BLaER1 treated with 17β-estradiol and CSF1 and Interleukin-3, amounts not matched to agents 10 nM and 100 nM (cell line): Measurements from ENCODE around the gene GHDC.
"Not testable (repeated sequence)": the region's sequence is repeated elsewhere in the genome, so short reads cannot be mapped to it uniquely, and the experiment has no call there.

Experiments used
- H3K27ac ChIP-seq, 11 experiments: shearing (Covaris generic); formaldehyde crosslinking; 2 replicates each; pipeline ENCODE4 v1.8.1; 2022
- H3K27me3 ChIP-seq, 11 experiments: shearing (Covaris generic); formaldehyde crosslinking; 2 replicates each; pipeline ENCODE4 v1.8.1; 2022
- H3K36me3 ChIP-seq, 11 experiments: shearing (Covaris generic); formaldehyde crosslinking; 2 replicates each; pipeline ENCODE4 v1.8.1; 2022
- H3K4me1 ChIP-seq, 10 experiments: shearing (Covaris generic); formaldehyde crosslinking; 2 replicates each; pipeline ENCODE4 v1.8.1; 2022
- H3K4me2 ChIP-seq, 11 experiments: shearing (Covaris generic); formaldehyde crosslinking; 2 replicates each; pipeline ENCODE4 v1.8.1; 2022
- H3K4me3 ChIP-seq, 10 experiments: shearing (Covaris generic); formaldehyde crosslinking; 2 replicates each; pipeline ENCODE4 v1.8.1; 2022
- H3K9ac ChIP-seq, 11 experiments: shearing (Covaris generic); formaldehyde crosslinking; 2 replicates each; pipeline ENCODE4 v1.8.1; 2022
- H3K9me3 ChIP-seq, 11 experiments: shearing (Covaris generic); formaldehyde crosslinking; replicated peaks in 1 of 11; 2 replicates each; pipeline ENCODE4 v1.8.1; 2022
- H4K20me1 ChIP-seq, 11 experiments: shearing (Covaris generic); formaldehyde crosslinking; 2 replicates each; pipeline ENCODE4 v1.8.1; 2022
- Cebpa-rat ChIP-seq, 11 experiments: shearing (Covaris generic); IDR thresholded peaks; 2 replicates each; pipeline ENCODE4 v1.8.1; 2022

Gene GHDC

DNA sequence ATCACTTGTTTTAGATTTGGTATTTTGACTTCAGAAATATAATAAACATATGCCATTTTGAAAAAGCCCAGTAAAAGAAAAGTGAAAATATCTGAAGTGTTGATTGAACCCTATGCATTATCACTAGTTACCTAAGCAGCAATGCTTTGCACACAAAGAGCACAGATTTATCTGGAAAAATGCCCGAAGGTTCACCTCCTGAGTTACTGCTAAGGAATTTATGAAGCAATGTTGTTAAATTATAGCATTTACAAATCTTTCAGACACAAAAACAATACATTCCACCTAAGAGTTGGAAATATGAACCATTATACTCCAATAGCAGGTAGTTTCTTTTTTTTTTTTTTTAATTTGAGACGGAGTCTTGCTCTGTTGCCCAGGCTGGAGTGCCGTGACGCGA is 38.9 kb upstream of the GHDC start:
- H3K27me3 ChIP-seq = no peaks in the 10 kb centered on the region
- H3K9ac ChIP-seq = no peak overlapping the region
- H3K27ac ChIP-seq = no peak overlapping the region
- H3K4me2 ChIP-seq = peak overlapping the region in 2 of 11 experiments; percentile 60 to 75; a peak in 1 of 22 replicates
- peaks cover 0 to 29% (median 24%) of the 10 kb centered on the region in 10 experiments; a peak in 16 of 20 replicates for H3K4me1 ChIP-seq
- H3K36me3 ChIP-seq = peaks cover 0 to 29% (median 20%) of the 10 kb centered on the region in 11 experiments; a peak in 16 of 22 replicates
- peaks cover 0 to 4% (median 0%) of the 10 kb centered on the region in 11 experiments; a peak in 1 of 22 replicates for H3K9me3 ChIP-seq
- H3K4me3 ChIP-seq = no peak overlapping the region
- H4K20me1 ChIP-seq = peaks cover 0 to 29% (median 4%) of the 10 kb centered on the region in 11 experiments; a peak in 10 of 22 replicates
- TF ChIP-seq Cebpa-rat (IDR thresholded peaks at IDR 0.05) = no peak

DNA sequence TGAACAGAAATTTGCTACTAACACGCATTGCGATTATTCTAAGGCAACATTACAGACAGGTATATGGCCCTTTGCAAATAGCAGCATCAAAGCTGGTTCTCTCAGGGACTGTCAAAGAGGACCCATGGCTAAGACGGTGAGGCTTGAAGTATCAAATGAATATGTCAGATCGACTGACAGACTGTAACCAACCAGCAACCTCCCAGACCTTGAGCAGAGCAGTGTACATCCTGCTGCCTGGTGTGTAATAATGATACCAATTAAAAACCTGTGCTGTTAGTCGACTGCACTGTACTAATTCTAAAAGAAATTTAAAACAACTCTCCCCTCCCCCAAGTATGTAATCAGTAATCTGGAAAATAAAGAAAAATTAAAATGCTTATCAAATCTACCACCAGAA is 35.9 kb upstream of the GHDC start:
- H3K9me3 ChIP-seq = peaks cover 0 to 4% (median 0%) of the 10 kb centered on the region in 11 experiments; a peak in 1 of 22 replicates
- no peak overlapping the region for H3K27ac ChIP-seq
- H3K36me3 ChIP-seq = peaks cover 2 to 52% (median 33%) of the 10 kb centered on the region in 11 experiments; a peak in 18 of 22 replicates
- no peak for TF ChIP-seq Cebpa-rat (IDR thresholded peaks at IDR 0.05)
- H3K4me3 ChIP-seq = no peak overlapping the region
- H3K9ac ChIP-seq = no peak overlapping the region
- H3K27me3 ChIP-seq = no peaks in the 10 kb centered on the region
- H4K20me1 ChIP-seq = peaks cover 0 to 13% (median 5%) of the 10 kb centered on the region in 11 experiments; a peak in 8 of 22 replicates
- H3K4me1 ChIP-seq = peaks cover 11 to 41% (median 28%) of the 10 kb centered on the region in 10 experiments; a peak in 19 of 20 replicates
- H3K4me2 ChIP-seq = no peak overlapping the region

DNA sequence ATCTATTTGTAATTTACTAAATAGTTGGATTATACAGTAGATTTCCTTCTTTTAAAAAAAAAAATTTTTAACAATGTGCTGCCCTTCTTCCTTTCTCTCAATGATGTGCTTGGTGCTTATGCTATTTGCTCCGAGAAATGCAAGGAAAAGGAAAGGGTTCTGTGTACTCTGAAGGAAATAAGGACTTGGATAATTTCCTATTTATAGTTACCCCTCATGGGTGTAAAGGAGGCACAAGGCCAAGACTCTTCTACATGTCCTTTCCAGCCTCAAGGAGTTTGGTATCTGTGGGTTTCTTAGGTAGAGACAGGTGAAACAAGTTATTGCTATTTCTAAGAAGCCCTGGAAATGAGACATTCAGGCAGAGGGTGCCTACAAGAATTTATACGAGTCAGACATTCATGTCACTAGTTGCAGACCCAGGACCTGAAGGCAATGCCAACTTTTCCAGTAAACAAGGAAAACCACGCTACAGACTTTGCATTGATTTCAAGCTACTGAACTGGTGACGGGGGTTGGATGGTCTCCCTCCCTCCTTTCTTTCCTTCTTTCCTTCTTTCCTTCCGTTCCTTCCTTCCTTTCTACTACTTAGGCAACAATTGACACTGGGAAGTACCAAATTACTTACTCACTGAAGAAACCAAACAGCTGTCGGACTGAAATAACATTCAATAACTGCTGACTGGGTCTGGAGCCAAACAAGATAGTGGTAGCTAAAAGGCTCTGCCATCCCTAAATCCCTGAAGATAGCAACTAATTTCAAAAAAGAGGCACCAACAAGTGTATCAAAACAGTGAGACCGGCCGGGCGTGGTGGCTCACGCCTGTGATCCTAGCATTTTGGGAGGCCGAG is 33.8 kb upstream of the GHDC start:
- H3K4me1 ChIP-seq = peaks cover 0 to 29% (median 12%) of the 10 kb centered on the region in 10 experiments; a peak in 13 of 20 replicates
- peaks cover 22 to 74% (median 55%) of the 10 kb centered on the region in 11 experiments for H3K36me3 ChIP-seq
- 0 out of 22 replicates have a peak overlapping the region, but pooled peaks of 2 of the 11 experiments have one; percentile 5 to 37 for H3K27ac ChIP-seq
- H3K4me3 ChIP-seq = no peak overlapping the region
- H3K4me2 ChIP-seq = peak overlapping the region in 4 of 11 experiments; percentile 1 to 24 (median 18); a peak in 5 of 22 replicates
- no peaks in the 10 kb centered on the region for H3K9me3 ChIP-seq
- H3K9ac ChIP-seq = no peak overlapping the region
- no peaks in the 10 kb centered on the region for H3K27me3 ChIP-seq
- peaks cover 0 to 12% (median 5%) of the 10 kb centered on the region in 11 experiments; a peak in 8 of 22 replicates for H4K20me1 ChIP-seq
- no peak for TF ChIP-seq Cebpa-rat (IDR thresholded peaks at IDR 0.05)

DNA sequence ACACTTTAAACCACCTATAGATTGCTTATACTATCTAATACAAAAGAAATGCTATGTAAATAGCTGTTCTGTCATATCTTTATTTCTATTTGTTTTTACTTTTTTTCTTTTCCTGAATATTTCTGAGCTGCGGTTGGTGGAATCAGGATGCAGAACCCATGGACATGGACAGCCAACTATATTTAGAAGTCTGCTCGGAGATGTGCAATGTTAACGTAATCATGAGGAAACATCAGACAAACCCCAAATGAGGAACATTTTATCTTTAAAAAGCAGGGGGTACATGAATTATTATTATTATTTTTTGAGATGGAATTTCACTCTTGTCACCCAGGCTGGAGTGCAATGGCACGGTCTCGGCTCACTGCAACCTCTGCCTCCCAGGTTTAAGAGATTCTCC is 31.4 kb upstream of the GHDC start:
- Histone ChIP-seq H3K27ac (no peak overlapping the region), H4K20me1 (peaks cover 0 to 11% (median 0%) of the 10 kb centered on the region in 11 experiments; a peak in 6 of 22 replicates), H3K9ac (no peak overlapping the region), H3K36me3 (peaks cover 33 to 87% (median 68%) of the 10 kb centered on the region in 11 experiments), H3K9me3 (no peaks in the 10 kb centered on the region), H3K4me1 (peaks cover 0 to 29% (median 12%) of the 10 kb centered on the region in 10 experiments; a peak in 13 of 20 replicates), H3K27me3 (no peaks in the 10 kb centered on the region), H3K4me3 (no peak overlapping the region), H3K4me2 (peak overlapping the region in 3 of 11 experiments; percentile 12 to 31 (median 30); a peak in 2 of 22 replicates)
- TF ChIP-seq Cebpa-rat (IDR thresholded peaks at IDR 0.05) = no peak

DNA sequence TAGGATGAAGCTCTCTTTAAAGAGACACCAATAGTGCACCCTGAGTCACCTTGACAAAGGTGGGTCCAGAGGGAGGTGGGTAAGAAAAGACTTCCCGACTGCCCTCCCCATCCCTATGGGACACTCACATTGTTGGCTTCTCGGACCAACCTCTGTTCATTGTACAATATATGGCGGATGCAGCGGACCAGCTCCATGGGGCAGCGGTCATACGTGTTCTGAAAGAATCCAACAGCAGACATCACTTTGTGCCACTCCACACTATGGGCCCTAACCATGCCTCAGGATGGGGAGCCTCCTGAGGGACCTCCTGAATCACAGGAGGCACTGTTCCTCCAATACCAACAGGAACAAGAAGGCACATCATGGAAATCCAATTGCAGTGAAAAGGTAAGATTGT is 30.4 kb upstream of the GHDC start:
- H3K27ac ChIP-seq = no peak overlapping the region
- H4K20me1 ChIP-seq = peaks cover 0 to 9% (median 0%) of the 10 kb centered on the region in 11 experiments; a peak in 6 of 22 replicates
- no peak overlapping the region for H3K4me2 ChIP-seq
- no peak overlapping the region for H3K9ac ChIP-seq
- H3K36me3 ChIP-seq = peaks cover 33 to 89% (median 65%) of the 10 kb centered on the region in 11 experiments
- no peaks in the 10 kb centered on the region for H3K9me3 ChIP-seq
- H3K27me3 ChIP-seq = no peaks in the 10 kb centered on the region
- peaks cover 0 to 29% (median 12%) of the 10 kb centered on the region in 10 experiments; a peak in 13 of 20 replicates for H3K4me1 ChIP-seq
- H3K4me3 ChIP-seq = no peak overlapping the region
- no peak for TF ChIP-seq Cebpa-rat (IDR thresholded peaks at IDR 0.05)

DNA sequence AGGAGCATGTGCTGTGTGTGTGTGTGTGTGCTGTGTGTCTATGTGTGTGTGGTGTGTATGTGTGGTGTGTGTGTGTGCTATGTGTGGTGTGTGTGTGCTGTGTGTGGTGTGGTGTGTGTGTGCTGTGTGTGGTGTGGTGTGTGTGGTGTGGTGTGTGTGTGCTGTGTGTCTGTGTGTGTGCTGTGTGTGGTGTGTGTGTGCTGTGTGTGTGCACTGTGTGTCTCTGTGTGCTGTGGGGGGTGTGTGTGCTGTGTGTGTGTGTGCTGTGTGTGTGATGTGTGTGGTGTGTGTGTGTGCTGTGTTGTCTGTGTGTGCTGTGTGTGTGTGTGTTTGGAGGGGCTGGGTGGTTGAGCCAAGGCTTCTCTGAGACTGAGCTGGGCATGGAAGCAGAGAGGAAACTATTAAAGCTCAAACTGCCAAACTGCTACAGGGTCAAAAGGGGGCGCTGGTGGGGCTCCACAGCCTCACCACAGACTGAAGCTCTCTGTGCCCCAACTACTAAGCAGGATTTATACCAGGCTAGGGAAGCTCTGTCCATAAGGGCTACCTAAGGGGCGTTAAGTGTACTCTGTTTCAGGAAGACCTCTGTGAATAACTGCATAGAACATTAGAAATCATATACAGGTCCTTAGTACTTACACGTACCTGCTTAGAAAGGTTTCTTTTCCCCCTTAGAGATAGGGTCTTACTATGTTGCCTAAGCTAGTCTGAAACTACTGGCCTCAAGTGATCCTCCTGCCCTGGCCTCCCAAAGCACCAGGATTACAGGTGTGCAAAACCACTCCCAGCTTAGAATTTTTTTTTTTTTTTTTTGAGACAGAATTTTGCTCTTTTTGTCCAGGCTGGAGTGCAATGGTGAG is 27.8 kb upstream of the GHDC start:
- no peak for TF ChIP-seq Cebpa-rat (IDR thresholded peaks at IDR 0.05)
- no peak overlapping the region for H3K9ac ChIP-seq

DNA sequence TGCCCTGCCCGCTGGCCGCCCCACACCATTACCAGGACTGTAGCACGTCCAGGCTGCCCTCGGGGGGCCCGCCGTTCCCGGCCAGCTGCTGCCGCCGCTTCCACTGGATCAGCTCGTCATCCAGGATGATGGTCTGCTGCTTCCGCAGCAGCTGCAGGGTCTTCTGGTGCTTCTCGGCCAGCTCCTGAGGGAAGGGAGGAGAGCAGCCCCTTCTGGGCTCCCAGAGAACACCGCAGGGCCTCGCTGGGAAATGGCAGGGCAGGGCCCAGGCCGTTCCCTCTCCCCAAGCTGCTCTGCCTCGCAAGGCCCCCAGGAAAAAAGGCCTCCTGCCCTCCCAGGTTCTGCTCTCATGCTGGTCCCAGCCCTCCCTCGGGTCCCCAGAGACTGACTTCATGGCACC is 25.0 kb upstream of the GHDC start:
- H3K4me3 ChIP-seq, H3K9ac ChIP-seq, H3K4me1 ChIP-seq, H3K27me3 ChIP-seq, H3K9me3 ChIP-seq, H3K4me2 ChIP-seq, H4K20me1 ChIP-seq, H3K27ac ChIP-seq: not testable (repeated sequence)
- peaks cover 69 to 87% (median 82%) of the 10 kb centered on the region in 11 experiments for H3K36me3 ChIP-seq

More for the DNA sequence above, 27.8 kb upstream of the GHDC start:
- no peaks in the 10 kb centered on the region for H3K9me3 ChIP-seq
- H3K36me3 ChIP-seq = peaks cover 47 to 85% (median 71%) of the 10 kb centered on the region in 11 experiments
- no peak overlapping the region for H3K4me2 ChIP-seq
- H3K4me1 ChIP-seq = peaks cover 0 to 12% (median 0%) of the 10 kb centered on the region in 10 experiments; a peak in 5 of 20 replicates
- no peaks in the 10 kb centered on the region for H3K27me3 ChIP-seq
- H3K4me3 ChIP-seq = no peak overlapping the region
- peaks cover 0 to 6% (median 0%) of the 10 kb centered on the region in 11 experiments; a peak in 2 of 22 replicates for H4K20me1 ChIP-seq
- H3K27ac ChIP-seq = no peak overlapping the region

DNA sequence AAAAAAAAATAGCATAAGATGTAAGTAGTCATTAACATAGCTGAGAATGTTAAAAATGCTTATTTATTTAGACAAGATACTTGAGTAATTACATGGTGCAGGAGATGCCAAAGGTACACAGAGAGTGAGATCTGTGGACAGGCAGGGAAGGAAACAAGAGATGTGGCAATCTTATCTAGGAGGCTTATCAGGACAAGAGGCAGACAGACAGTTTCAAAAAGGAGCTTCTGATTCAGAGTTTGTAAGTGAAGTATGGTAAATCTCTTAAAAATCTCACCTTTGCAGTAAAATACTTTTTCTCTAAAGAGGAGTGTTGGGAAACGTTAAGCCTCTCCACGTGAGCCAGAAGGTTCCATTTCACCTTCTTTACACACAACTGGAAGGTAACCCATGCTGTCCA is 19.9 kb upstream of the GHDC start:
- Histone ChIP-seq H3K27ac (no peak overlapping the region), H3K36me3 (peaks cover 91 to 96% (median 94%) of the 10 kb centered on the region in 11 experiments), H3K4me1 (no peaks in the 10 kb centered on the region), H3K27me3 (no peaks in the 10 kb centered on the region), H4K20me1 (no peaks in the 10 kb centered on the region), H3K4me3 (no peak overlapping the region), H3K4me2 (no peak overlapping the region), H3K9me3 (no peaks in the 10 kb centered on the region), H3K9ac (no peak overlapping the region)
- no peak for TF ChIP-seq Cebpa-rat (IDR thresholded peaks at IDR 0.05)
